Stimulated activated CD8-positive, alpha-beta memory T cell treated with anti-CD3 and anti-CD28 coated beads, Interleukin-12 subunit alpha, Interleukin-12 subunit beta, amount 100 ng/mL, for 1 hour (primary cell): ENCODE results near the gene SLC25A33.
"Not testable (repeated sequence)": the region's sequence is repeated elsewhere in the genome, so short reads cannot be mapped to it uniquely, and the experiment has no call there.

Experiments
- DNase-seq: peaks from one replicate; pipeline ENCODE4 v3.0.0-alpha.2; 2020; ENCODE audit warnings: low read depth

The SLC25A33 gene

DNA sequence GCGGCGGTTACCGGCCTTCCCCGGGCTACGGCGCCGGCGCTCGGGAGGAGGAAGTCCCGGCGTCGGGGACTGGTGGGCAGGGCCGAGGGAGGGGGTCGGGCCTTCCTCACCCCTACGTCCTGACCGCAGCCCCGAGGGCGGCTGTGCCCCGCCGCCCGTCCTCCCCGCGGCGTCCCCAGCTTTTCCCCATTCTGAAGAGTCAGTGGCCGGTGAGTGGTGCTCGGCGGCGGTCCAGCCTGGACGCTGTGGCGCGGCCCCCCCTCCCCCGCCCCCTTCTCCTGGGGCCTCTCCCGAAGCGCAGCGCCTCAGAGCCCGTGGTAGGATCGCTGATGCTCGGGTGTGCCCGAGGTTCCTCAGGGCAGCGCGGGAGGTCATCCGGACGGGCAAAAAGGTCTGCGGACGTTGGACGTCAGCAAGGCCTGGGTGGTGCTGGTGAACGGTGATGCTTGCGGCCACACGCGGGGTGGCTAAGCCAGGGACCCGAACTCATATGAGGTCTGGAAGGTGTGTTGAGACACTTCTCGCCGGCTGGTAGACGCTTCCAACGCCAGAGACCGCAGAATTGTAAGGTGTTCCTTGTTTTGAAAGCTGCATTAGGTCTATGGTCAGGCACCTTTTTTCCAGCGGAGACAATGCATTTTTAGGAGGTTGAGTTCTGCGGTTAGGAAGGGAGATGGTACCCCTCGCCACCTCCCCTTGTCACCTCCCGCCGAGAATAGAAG, 725 bp downstream of the SLC25A33 start:
- DNase-seq = no peak

DNA sequence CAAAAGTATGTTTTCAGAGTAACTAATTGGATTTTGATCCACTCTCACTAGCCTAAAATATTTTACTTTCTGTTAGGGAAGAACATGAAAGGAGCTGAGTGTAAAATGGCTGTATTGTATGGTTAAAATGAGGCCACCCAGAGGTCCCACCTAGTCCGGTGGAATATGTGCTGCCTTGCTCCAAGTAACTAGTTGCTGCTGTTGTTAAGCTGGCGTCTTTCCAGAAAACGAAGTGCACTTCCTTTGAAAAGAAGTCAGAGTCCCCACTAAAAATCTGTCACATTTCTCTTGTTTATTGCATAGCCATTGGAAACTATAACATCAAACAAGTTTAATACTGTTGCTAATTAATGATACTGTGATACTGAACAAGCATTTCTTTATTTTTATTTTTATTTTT, 3.2 kb downstream of the SLC25A33 start:
- no peak for DNase-seq

DNA sequence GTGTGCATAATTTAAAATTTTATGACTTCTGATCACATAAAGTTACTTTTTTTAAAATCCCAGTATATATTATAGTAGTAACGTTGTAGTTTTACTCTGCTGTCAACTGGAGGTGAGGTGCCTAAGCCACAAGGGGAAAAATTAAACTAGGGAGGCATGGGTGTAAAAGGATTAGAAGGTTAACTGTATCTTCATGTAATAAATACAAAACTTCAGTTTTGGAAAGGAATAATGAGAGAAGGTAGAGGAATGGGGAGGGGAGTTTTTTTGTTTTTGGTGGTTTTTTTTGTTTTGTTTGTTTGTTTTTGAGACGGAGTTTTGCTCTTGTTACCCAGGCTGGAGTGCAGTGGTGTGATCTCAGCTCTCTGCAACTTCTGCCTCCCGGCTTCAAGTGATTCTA, 5.7 kb downstream of the SLC25A33 start:
- no peak for DNase-seq

DNA sequence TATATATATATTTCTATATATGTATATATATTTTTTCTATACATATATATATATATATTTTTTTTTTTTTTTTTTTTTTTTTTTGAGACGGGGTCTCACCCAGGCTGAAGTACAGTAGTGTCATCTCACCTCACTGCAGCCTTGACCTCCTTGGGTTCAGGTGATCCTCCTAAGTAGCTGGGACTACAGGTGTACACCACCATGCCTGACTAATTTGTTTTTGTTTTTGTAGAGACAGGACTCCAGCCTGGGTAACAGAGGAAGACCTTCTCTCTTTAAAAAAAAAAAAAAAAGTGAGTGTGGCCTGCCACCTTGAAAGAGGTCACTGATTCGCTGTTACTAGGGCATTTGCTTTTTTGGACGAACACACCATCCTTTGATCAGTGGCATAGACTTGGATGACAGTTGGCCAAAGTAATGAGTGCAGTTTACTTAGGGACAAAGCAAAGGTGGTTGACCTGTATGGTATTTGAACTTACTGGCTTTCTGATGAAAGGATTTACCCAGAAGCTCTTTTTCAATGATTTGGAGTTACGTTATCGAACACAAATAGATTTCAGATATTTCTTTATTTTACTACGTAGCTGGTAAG, 10.8 kb downstream of the SLC25A33 start:
- DNase-seq = no peak

DNA sequence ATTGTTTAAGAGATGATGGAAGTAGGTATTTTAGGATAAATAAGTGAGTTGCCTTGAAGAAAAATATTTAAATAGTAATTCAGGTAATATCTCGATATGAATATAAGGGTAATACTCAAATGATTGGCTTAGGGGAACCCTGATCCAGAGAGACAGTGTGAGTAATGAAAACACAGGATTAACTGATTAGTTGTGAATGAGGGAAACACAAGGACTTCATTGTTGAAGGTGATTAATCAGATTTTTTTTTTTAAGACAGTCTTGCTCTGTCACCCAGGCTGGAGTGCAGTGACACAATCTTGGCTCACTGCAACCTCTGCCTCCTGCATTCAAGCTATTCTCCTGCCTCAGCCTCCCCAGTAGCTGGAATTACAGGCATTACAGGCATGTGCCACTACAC, 12.7 kb downstream of the SLC25A33 start:
- no peak for DNase-seq

DNA sequence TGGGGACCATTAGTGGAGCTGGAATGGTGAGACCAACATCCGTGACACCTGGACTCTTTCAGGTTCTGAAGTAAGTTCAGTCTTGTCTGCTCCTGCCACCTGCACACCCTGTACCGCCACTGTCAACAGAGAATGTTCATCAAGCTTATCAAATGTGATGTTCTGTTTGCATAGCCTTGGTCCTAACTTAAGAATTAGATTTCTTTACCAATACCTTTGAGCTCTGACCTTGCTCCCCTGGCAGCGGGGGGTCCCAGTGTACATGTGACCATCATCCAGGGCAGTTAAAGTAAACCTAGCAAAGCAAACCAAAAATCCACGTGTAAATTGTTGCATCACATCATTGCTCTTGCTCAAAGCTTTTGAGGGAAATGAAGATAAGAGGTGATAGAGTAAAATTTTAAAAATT, 14.5 kb downstream of the SLC25A33 start:
- DNase-seq = no peak

DNA sequence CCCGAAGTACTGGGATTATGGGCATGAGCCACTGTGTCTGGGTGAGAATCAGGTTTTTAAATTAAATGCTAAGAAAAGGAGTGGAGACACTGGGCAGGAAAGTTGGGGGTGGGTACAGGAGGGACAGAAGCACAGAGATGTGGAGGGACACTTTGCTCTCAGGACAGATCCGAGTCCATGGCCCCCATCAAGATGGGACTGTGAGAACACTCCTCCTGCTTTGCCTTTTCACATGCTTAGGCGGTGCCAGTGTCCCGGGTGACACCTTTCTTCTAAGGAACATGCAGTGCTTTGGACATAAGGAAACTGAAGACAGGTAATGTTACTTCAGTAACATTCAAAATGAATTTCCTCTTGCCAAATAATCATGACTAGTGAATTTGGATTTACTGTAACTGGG, 16.7 kb downstream of the SLC25A33 start:
- no peak for DNase-seq

DNA sequence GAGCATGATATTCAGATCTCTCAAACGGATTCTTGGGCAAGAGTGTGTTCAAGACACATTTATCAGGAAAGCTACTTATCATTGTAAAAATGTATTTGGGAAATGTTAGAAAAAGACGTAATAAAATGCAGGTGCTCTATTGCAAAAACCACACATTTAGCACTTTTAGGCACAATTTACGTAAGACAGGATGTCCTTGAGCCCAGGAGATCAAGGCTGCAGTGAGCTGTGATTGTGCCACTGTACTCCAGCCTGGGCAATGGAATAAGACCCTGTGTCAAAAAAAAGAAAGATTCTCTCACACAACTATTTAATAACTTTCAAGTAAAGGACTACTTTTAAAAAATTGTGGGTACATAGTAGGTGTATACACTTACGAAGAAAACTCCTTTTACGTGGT, 18.4 kb downstream of the SLC25A33 start:
- DNase-seq = no peak

DNA sequence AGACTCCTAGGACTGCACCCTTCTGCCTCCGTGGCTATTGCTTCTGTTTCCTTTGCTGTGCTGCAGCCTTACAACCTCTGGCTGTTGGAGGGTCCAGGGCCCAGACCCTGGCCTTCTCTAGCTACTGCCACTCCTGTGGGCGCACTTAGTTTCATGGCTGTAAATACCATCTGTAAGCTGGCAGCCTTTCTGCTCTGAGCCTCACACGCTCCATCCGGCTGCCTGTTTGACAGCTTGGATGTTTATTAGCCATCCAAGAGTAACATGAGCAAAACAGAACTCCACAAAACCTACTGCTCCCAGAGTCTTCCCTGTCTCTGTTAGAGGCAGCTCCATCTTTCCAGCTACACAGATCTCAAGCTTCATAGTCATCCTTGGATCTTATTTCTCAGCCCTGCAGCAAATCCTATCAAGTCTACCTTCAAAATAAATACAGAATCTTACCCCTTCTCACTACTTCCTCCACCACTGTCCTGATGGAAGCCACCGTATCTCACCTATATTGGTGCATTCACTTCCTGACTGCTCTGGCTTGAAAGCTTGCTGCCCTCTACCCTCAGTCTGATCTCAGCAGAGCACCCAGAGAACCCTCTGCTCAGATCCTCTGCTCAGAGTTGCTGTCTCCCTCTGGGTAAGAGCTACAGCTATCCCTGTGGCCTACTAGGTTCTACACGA, 19.1 kb downstream of the SLC25A33 start:
- no peak for DNase-seq

DNA sequence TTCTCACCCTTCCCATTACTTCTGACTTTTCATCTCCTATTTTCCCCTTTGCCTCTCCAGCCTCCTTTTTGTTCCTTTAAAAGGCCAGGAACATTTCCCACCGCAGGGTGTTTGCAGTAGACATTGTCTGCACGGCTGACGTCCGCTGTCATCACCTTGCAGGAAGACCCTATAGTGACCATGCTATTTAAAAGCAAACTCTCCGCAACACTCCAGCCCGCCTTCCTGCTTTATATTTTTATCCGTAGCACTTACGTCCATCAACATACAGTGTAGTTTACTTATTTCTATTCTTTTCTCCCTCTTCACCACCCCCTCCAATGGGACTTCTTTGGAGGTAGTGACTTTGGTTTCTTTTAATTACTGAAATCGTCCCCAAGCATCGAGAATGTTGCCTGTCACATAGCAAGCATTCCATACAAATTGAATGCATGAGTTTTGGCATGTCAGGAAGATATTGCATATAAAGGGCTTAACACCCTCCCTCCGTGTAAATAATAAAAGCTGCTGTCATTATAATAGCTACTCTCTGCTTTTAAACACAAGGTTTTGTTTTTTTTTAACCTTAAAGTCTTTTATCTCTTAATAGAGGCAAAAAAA, 19.8 kb downstream of the SLC25A33 start:
- DNase-seq = no peak

DNA sequence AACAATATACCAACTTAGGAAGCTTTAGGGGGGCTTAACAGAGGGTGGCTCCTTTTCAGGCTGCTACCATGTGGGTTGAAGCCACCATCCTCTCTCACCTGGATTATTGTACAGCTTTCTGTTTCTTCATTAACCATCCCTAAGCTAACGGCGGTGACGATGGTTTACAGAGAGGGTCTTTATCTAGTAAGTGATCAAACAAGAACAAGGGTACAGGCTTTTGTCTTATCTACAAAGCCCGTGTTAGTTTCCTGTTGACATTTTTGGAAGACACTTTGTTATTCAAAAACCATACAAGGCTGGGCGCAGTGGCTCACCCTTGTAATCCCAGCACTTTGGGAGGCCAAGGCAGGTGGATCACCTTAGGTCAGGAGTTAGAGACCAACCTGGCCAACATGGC, 20.4 kb downstream of the SLC25A33 start:
- no peak for DNase-seq

DNA sequence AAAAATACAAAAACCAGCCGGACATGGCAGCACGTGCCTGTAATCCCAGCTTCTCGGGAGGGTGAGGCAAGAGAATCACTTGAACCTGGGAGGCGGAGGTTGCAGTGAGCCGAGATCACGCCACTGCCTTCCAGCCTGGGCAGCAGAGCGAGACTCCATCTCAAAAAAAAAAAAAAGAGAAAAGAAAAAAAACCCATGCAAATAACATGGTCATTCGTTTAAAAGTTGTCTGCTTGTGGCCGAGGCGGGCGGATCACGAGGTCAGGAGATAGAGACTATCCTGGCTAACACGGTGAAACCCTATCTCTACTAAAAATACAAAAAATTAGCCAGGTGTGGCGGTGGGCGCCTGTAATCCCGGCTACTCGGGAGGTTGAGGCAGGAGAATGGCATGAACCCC, 20.8 kb downstream of the SLC25A33 start:
- not testable (repeated sequence) for DNase-seq

DNA sequence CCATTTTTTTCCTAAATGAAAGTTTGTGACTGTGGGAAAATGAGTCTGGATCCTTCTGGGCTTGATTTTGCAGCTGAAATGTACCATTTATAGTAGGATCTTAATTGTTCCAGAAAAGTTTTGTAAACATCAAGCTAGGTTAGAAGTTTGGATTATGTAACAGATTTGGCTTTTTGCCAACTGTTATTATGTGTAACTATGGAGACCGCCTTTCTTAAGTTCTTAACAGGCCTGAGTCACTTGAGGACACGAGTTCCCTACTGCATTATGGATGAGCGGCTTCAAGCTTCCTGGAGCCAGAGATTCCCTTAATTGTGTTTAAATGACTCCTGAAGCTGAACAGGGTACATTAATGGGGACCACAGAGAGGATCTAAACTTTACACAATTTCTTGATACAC, 22.2 kb downstream of the SLC25A33 start:
- DNase-seq = no peak

DNA sequence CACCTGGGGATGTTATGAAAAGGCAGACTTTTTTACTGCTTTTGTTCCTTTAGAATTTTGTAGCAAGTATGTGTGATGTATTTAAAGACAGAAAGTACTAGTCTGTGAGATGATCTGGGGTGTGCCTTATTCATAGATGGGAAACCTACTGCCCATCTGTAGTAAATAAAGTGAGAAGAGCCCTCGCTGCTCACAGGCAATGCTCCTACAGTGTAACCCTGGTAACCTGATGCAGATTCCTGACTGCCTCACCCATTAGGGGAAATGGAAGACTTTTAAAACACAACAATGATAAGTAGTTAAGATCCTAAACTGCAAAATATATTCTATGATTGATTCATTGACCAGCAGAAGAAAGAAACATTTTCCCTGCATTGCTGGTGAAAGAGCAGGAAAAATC, 30.0 kb downstream of the SLC25A33 start:
- DNase-seq = no peak

DNA sequence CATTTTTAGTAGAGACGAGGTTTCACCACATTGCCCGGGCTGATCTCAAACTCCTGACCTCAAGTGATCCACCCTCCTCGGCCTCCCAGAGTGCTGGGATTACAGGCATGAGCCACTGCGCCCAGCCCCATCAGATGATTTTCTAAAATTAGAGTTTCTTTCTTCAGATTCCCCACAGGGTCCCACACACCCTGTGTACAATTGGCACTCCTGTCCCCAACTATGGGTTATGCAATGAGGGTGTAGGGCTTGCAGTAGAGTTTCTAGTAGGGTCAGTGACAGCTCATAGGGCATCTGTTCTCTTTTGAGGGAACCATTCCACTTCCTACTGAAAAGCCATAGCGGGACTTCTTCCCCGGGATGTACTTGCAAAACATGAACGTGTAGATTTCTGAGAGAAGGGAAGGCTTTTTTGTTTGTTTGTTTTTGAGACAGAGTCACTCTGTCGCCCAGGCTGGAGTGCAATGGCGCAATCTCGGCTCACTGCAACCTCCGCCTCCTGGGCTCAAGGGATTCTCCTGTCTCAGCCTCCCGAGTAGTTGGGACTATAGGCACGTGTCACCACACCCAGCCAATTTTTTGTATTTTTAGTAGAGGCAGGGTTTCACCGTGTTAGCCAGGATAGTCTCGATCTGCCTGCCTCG, 31.7 kb downstream of the SLC25A33 start:
- not testable (repeated sequence) for DNase-seq

DNA sequence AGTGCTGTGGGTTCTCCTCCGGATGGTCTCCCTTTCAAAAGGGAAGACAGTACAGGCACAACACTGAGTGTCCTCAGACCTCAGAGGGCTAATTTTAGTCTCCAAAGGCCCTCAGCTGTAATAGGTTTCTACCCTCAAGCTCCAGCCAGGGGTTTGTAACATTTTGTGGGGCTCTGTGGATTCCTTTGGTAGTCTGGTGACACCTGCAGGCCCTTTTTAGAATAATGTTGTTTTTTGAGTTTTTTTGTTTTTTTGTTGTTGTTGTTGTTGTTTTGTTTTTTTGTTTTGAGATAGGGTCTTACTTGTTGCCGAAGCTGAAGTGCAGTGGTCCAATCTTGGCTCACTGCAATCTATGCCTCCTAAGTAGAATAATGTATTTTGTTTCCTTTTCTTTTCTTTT, 34.5 kb downstream of the SLC25A33 start:
- no peak for DNase-seq

DNA sequence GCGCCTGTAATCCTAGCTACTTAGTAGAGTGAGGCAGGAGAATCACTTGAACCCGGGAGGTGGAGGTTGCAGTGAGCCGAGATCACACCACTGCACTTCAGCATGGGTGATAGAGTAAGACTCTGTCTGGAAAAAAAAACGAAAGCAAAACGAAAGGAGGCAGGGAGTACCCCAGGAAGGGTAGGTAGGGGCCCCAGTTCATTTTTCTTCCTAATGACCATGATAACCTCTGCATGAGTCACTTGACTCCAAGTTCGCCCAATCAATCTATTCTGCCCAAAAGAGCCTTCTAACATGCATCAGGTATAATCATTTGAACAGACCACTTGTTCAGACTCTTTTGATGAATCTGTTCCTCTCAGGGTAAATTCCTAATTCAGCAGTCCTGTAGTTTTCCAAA, 36.2 kb downstream of the SLC25A33 start:
- DNase-seq = no peak

DNA sequence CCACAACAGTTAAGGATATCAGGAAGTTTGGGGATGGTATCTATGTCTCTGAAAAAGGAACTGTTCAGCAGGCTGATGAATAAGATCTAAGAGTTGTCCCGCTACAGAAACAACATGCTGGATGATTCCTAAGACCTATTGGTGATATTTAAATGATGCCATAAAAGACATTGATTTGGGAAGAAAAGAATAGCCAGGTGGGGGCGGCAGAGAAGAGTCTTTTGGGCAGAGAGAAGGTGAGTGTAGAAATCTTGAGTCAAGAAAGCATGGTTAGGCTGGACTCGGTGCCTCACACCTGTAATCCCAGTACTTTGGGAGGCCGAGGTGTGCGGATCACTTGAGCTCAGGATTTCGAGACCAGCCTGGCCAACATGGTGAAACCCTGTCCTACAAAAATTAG, 37.6 kb downstream of the SLC25A33 start:
- no peak for DNase-seq

DNA sequence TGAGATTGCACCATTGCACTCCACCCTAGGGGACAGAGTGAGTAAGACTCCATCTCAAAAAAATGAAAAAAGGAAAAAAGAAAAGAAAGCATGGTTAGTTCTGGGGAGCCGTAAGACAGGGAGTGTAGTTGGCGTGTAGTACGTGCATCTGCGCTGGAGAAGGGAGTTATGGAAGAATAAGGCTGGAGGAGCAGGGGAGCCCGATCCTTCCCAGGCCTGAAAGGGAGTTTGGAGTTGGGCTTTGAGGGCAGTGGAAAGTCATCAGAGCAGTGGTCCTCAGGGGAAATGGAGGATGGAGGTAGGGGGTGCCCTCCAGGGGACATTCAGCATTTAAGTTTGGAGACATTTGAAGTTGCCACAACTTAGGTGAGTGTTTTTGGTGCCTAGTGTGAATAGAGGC, 38.2 kb downstream of the SLC25A33 start:
- DNase-seq = no peak

DNA sequence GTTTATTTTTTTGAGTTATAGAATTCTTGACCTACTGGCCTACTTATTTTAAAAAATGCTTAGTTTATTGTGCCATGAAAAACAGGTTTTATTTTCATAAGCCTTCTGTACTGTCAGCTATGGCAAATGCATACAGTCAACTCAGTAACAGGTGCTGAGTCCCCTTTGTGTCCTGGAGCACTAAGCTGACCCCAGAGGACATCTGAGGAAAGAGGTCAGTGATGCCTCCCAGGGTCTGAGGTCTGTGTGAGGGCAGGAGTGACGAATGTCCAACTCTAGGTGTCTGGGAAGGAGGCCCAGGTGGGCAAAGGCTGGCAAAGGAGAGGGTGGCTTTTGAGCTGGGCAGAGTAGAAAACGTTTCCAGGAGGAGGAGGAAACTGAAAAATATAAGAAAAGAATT, 41.7 kb downstream of the SLC25A33 start:
- no peak for DNase-seq

DNA sequence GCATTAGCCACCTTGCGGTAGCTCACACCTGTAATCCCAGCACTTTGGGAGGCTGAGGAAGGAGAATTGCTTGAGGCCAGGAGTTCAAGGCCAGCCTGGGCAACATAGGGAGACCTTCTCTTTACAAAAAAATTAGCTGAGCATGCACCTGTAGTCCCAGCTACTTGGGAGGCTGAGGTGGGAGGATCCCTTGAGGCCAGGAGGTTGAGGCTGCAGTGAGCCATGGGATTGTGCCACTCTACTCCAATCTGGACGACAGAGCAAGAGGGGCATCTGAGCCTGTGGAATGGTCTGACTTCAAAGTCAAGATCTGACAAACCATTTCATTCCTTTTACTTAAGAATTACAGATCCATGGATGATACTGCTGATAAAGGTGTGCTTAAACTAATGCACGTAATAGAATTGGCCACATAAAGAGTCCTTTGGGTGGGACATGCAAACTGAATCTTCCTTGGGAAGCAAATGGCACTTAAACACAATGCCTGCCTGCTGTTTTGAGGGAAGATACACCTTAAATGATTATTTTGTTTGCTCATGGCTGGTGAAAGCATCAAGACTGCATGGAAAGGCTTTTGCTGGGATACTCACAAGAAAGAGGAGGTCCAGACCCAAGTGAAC, 47.0 kb downstream of the SLC25A33 start:
- DNase-seq = no peak

DNA sequence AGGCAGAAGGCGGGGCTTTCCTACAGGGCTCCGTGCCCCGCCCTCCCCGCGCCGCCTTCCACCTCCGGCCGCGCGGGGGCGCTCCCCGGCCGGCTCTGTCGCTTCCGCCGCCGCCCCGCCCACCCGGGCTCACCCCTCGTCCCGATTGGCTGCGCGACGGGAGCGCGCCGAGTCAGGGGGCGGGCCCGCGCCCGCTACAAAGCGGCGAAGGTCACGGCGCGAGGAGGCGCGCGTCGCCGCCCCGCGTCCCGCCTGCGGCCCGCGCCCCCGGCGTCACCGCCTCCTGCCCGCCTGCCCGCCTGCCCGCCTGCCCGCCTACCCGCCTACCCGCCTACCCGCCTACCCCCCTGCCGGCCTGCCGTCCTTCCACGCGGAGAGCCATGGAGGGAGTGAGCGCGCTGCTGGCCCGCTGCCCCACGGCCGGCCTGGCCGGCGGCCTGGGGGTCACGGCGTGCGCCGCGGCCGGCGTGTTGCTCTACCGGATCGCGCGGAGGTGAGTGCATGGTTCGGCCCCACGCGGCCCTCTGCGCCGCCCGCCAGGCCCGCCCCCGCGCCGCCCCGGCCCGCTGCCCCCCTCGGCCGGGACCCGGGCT, 49.4 kb downstream of the SLC25A33 start, which contains the start of gene TMEM201:
TSS of gene TMEM201 (plus strand) at position 361 of the 593 bp plus-strand sequence. CDS start at position 381, 20 bp downstream.
- peak; percentile 87 for DNase-seq
